GM19452 (cell line): ENCODE data around the gene GRAMD1A.
"Not testable (repeated sequence)": the region's sequence is repeated elsewhere in the genome, so short reads cannot be mapped to it uniquely, and the experiment has no call there.

Experiments used
- ATAC-seq: cut with Tn5 transposase; IDR thresholded peaks from one replicate; pipeline ENCODE4 v1.9.1; 2021; ENCODE audit not compliant: unreplicated experiment

Gene GRAMD1A

DNA sequence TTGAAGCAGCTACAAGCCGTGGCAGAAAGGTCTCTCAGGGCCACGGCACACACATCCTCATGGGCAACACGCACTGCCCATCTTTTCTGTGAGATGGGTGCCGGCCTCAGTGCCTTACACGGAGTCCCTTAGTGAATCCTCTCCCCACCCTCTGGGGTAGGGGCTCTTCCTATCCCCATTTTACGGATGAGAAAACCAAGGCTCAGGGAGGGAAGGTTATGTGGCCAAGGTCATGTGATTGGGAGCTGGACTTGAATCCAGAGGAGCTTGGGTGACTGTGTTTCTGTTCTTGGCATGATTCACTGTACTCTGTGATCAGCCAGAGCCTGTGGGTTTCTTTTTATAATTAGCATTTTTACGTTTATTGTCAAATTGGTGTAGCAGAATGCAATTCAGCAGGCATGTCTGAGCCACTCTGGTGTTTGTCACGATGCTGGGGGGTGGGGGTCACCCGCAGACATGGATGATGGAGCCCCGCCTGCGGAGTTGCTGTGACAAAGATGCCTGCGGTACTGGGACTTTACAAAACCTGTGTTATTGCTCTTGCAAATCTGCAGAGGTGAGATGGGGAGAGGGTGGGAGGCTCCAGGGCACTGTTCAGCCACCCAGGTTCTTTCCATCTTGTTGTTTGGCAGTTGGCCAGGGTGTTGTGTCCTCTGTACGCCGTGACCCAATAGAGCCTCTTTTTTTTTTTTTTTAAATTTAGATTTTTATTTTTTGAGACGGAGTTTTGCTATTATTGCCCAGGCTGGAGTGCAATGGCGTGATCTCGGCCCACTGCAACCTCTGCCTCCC lies 34.7 kb downstream of the GRAMD1A start:
- ATAC-seq: no peak

DNA sequence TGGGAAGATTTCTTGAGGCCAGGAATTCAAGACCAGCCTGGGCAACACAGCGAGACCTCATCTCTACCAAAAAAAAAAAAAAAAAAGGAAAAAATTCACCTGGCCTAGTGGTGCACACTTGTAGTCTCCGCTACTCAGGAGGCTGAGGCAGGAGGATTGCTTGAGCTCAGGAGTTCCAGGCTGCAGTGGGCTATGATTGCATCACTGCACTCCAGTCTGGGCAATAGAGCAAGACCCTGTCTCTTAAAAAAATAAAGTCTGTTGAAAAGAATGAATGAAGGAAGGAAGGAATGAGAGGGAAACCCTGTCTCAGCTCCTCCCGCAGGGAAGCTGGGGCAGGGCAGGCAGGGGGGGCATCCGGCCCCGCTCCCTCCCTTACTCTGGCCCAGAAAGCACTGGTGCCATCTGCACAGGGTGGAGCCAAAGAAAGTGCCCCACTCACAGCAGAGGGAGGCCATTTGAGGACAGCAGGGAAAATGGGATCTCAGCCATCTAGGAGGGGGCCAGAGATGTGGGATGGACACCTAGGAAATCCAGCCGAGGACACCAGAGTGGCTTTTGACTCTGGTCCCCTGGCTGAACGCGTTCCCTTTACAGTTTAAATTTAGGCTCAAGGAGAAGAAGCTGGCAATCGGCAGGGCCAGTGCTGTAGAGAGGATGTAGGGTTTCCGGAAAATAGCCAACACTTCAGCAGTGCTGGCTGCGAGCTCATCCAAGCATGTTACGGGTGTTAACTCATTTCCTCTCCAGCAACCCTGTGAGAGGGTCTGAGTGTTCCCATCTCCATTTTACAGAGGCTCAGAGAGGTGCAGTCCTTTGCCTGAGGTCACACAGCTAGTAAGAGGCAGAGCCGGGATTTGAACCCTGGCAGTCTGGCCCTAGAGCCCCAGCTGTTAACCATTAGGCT lies 37.8 kb downstream of the GRAMD1A start:
- no peak for ATAC-seq

DNA sequence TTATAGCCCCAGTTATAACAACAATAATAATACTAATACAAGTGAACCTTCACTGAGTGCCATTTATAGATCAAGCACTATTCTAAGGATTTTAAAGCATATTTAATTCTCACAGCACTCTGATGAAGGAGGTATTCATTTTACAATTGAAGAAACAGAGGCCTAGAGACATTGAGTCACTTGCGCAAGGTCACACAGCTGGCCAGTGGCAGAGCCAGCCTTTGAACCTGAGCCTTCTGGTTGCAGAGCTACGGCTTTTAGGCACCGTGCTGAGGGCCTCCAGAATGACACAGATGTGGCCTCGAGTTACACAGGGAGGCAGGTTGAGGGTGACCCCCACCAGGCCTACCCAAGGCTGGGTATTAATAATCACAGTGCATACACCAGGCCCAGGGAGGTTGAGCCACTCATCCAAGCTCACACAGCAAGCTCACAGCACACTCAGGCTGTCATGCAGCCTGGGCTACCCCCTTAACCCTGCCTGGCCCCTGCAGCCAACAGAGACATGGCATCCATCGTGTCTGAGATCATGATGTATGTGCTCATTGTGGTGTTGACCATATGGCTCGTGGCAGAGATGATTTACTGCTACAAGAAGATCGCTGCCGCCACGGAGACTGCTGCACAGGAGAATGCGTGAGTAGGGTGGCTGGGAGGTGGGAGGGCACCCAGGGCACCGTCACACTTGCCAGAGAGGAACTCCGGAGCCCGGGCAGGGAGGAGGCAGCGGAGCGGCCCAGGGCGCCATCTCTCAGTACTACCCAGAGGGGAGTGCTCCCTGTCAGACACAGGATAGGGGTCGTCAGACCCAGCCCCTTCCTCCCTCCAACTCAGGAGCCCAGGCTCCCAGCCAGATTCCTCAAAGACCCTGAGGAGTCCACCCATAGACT lies 38.7 kb downstream of the GRAMD1A start:
- no peak for ATAC-seq

- ATAC-seq: no peak
Observed at GRCh38 chr19:35039881-35040825, 40.0 kb downstream of the GRAMD1A start.

DNA sequence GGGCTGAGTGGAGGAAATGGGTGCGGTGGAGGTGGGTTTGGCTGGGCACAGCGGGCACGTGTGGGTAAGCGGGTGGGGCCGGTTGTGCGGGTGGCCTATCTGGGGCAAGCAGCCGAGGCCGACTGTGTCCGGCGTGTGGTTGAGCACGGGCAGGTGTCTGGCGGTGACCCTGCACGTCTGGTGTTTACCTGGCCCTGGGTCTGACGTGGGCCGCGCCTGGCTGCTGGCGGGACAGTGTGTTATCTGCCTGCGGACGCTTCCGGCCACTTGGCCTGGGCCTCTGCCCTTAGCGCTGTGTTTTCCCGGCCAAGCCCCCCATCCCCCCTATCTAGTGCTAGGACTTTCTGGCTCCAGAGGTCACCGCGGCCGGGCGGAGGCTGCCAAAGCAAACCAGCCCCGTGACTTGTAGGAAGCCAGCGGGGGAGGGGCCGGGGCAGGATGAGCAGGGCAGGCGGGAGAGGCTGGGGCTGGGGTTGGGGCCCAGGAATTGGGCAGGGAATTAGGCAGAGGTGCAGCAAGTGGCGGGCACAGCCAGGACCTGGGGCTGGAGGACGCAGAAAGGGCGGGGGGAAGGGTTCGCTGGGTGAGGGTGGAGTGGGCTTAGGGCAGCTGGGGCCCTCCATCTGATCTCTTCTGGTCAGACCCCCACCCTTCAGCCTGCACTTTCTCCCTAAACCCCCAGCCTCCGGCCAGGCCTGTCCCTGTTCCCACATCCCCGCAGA lies 40.9 kb downstream of the GRAMD1A start:
- no peak for ATAC-seq

- ATAC-seq: no peak
Observed at GRCh38 chr19:35041548-35042055, 41.5 kb downstream of the GRAMD1A start, which contains the start of gene HPN. TSS of gene HPN (plus strand) at chr19:35041721. CDS start at chr19:35042507, 786 bp downstream.

GRCh38 chr19:35042056-35042730 lies 42.1 kb downstream of the GRAMD1A start:
- no peak for ATAC-seq

GRCh38 chr19:35042954-35043604 lies 43.0 kb downstream of the GRAMD1A start:
- ATAC-seq: no peak

- ATAC-seq: no peak
Observed at GRCh38 chr19:35043906-35044305, 43.8 kb downstream of the GRAMD1A start.

DNA sequence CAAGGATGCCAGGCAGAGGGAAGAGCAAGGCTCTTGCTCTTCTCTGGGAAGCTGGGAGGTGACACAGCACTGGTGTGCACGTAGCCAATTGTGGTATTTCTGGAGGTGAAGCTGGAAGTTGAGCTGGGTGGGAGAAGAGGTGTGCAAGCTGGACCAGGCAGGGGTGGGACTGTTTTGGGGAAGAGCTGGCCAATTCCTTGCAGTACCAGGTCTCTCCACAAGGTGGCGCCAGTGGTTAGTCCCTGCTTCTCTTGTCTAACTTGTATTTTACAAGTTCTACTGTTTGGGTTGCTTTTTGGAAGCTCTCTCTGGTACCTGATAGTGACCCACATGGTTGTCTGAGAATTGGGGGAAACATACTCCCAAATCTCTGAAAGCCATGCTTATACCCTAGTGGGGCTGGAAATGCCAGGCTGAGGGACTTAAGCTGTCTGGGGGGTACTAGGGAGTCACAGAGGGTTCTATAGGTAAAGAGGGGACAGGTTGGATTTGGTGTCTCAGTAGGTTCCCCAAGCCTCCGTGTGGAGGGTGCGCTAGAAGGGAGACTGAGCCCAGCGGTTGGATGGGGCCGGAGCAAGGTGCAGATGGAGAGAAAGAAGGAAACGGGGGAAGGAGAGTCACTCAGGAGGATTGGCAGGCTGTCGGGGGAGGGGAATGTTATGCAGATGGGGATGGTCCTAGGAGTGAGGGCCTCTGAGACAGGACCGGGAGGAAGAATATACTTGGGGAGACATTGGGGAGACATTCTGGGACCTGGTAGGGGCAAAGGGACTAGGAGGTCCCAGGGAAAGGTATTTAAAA lies 44.4 kb downstream of the GRAMD1A start:
- ATAC-seq: no peak

DNA sequence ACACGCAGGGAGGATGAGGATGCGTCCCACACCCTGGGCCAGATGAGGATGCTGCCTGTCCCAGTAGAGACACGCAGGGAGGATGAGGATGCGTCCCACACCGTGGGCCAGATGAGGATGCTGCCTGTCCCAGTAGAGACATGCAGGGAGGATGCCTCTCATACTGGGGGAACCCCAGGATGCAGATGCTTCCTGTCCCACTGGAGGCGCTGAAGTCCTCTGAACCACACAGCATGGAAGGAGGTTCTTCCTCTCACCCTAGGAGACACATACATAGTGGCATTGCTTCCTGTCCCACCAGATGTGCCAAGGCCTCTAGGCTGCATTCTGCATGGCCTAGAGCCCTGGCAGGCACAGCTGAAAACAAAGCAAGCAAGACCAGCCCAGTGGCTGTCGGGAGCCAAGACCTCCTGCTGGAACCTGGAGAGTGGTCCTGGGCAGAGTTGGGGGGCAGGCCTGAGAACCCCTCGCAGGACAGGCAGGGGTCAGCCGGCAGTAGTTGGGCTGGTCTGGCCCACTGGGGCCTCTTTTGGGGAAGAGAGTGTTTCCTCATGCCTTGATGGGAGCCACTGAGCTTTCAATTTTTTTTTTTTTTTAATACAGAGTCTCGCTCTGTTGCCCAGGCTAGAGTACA lies 45.7 kb downstream of the GRAMD1A start:
- peak; percentile 81 for ATAC-seq

DNA sequence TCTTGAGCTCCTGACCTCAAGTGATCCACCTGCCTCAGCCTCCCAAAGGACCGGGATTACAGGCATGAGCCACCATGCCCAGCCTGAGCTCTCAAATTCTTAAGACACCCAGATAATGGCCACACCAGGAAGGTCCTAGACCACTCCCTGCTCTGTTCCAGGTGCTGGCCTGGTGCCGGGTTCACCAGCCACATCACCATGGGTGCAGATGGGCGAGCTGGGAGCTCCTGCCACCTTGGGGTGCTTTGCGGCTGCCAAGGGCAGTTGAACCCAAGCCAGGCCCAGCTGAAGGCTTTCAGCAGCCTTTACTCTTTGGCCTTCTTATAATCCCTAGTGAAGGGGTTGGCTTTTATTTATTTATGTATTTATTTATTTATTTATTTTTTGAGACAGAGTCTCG lies 46.3 kb downstream of the GRAMD1A start:
- ATAC-seq: no peak

DNA sequence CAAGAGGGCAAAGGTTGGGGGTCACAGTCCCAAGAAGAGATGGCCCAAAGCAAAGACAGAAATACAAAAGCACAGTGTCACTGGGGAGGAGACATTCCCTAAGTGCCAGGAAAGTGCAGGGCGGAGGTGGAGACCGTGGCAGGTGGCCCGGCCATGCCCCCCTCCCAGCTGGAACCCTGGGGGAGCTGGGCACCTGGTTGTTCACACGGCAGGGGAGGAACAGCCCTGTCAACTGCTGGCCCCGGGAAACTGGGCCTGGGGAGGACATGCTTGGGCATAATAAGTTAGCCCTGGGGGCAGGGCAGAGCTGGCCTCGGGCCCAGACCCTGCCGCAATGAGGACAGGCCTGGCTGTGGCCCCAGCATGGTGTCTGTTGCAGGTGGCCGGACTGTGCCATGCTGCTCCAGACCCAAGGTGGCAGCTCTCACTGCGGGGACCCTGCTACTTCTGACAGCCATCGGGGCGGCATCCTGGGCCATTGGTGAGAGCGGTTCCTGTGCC lies 48.8 kb downstream of the GRAMD1A start:
- ATAC-seq: no peak

DNA sequence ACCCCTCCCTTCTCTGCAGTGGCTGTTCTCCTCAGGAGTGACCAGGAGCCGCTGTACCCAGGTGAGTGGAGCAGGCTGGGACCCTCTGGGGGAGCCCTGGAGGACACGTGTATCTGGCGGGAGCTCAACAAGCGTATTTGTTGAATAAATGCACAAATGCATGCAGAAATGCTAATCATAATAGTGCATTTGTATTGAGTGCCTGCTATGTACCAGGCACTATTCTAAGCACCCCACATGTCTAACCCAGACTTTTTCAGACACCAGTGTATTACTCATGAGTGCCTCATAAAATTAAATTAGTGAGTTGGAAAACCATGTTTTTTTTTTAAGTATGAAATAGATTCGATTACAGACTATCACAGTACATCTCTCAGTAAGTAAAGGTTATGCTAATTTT lies 49.3 kb downstream of the GRAMD1A start:
- no peak for ATAC-seq

DNA sequence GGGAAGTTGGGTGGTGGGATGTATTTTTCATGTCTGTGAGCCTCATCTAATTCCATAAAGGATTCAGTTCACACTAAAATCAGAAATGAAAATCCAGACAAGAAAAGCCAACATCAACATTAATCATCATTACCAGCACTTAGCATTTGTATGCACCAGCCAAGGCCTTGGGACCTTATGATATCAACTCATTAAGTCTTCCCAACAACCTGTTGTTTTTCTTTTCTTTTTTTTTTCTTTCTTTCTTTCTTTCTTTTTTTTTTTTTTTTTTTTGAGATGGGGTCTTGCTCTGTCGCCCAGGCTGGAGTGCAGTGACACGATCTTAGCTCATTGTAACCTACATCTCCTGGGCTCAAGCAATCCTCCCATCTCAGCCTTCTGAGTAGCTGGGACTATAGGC lies 50.5 kb downstream of the GRAMD1A start:
- ATAC-seq: not testable (repeated sequence)

DNA sequence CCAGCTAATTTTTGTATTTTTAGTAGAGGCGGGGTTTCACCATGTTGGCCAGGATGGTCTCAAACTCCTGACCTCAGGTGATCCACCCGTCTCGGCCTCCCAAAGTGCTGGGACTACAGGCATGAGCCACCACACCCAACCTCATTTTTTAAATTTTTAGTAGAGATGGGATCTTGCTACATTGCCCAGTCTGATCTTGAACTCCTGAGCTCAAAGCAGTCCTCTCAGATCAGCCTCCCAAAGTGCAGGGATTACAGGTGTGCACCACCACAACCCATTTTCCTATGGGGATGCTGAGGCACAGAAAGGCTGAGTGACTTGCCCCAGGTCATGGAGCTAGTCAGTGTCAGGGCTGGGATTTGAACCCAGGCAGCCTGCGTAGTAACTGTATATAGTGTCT lies 51.1 kb downstream of the GRAMD1A start:
- ATAC-seq: not testable (repeated sequence)
